ENCODE data around the gene BTBD9.
"Not testable (repeated sequence)": the region's sequence is repeated elsewhere in the genome, so short reads cannot be mapped to it uniquely, and the experiment has no call there.

Gene BTBD9

GRCh38 chr6:38435330-38435729 is 204.4 kb downstream of the BTBD9 start:
- no peak for DNase-seq (ENCODE audit: low read depth in 1 of 2, low spot score in 1 of 2)

DNA sequence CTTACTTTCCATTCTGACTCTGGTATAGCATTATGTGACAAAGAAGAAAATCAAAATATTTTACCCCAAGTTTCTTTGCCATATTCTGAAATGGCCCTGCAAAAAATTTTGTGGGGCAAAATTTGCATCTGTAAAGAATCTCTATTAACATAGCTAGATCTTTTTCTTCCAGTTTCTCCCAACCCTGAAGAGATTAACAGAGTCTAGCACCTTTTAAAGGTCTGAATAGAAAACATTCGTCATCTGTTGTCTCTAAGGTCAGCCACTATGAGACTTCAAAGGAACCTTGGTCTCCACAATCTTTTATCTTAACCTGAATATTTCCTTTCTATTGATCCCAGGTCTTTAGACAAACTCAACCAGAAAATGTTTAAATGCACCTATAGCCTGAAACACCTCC is 205.7 kb downstream of the BTBD9 start:
- DNase-seq (ENCODE audit: low read depth in 1 of 2, low spot score in 1 of 2) = no peak

- no peak for DNase-seq (ENCODE audit: low read depth in 1 of 2, low spot score in 1 of 2)
These were observed 207.2 kb downstream of the BTBD9 start for GRCh38 chr6:38432479-38432878.

- DNase-seq (ENCODE audit: low read depth in 1 of 2, low spot score in 1 of 2) = no peak
These were observed 207.7 kb downstream of the BTBD9 start for GRCh38 chr6:38432079-38432478.

DNA sequence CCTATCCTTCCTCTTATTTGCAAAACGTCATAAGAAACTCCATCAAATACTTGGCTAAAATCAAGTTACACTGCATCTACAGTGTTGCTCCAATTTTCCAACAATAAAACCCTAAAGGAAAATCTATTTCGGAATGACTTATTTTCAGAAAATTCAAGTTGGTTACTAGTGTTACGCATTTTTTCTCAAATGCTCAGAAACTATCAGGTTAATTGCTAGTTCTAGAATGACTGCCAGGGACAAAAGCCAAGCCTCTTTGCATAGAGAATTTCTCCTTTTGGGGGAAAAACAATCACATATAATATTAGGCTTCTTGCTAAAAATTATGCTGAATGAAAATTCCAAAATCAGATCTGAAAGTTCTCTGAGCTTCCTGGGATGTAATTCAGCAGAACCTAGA is 210.2 kb downstream of the BTBD9 start:
- DNase-seq (ENCODE audit: low read depth in 1 of 2, low spot score in 1 of 2) = no peak

GRCh38 chr6:38427492-38428210 is 212.1 kb downstream of the BTBD9 start:
- no peak for DNase-seq (ENCODE audit: low read depth in 1 of 2, low spot score in 1 of 2)

GRCh38 chr6:38425788-38426488 is 213.8 kb downstream of the BTBD9 start:
- DNase-seq (ENCODE audit: low read depth in 1 of 2, low spot score in 1 of 2) = not testable (repeated sequence)

GRCh38 chr6:38423746-38424145 is 216.0 kb downstream of the BTBD9 start:
- DNase-seq (ENCODE audit: low read depth in 1 of 2, low spot score in 1 of 2) = no peak

DNA sequence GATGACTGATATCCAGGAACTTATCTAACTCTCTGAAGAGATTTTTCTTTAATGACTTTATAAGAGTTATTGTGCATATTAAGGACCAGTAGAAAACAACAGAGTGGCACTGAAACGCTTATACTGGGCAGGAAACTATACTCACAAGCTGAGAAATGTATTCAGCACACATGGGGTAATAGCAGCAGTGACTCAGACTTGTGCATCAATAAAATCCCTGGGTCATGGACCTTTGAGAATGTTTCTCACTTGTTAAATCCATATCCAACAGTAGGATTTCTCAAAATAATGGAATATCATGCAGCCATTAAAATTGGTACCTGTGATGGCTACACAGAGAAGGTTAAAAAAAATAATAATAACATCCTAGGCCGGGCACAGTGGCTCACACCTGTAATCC is 219.5 kb downstream of the BTBD9 start:
- DNase-seq (ENCODE audit: low read depth in 1 of 2, low spot score in 1 of 2) = no peak

DNA sequence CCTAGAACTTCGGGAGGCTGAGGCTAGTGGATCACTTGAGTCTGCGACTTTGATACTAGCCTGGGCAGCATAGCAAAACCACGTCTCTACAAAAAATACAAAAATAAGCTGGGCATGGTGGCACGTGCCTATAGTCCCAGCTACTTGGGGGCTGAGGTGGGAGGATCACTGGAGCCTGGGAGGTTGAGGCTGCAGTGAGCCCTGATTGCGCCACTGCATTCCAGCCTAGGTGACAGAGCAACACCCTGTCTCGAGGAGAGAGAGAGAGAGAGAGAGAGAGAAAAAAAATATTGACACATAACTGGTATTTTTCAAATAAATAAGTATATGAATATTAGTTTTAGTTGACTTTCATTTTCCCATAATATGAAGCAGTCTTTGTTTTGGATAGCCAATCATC is 222.2 kb downstream of the BTBD9 start:
- DNase-seq (ENCODE audit: low read depth in 1 of 2, low spot score in 1 of 2) = no peak

GRCh38 chr6:38415231-38416005 is 224.3 kb downstream of the BTBD9 start:
- no peak for DNase-seq (ENCODE audit: low read depth in 1 of 2, low spot score in 1 of 2)

DNA sequence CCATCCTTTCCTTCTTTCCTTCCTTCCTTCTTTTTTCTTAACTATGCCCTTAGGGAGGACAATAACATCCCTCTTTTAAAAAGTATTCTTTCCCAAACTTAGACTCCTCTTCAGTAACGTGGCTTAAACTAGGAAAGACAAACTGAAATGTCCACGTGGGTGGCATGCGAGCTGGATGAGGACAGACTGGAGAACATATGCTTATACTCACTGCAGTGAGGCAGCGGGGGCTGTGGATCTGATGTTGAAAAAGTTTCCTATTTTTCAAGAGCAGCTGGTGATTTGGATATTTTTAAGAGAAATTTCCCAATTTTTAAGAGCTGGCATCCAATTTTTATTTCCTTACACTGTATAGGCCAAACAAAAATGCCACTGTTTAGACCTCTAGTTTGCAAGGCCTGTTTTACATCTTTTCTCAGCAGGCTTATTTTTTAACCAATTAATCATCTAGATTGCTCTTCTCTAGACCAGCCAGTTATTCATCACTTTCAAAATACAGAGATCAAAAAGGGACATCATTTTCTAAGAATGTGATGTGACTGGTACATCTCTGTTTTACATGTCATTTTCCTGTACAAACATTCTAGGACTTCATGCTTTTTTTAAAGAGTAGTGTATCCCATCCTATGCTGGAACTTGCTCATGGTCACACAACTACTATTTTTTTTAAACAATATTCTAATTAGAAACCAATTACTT is 226.5 kb downstream of the BTBD9 start:
- no peak for DNase-seq (ENCODE audit: low read depth in 1 of 2, low spot score in 1 of 2)

GRCh38 chr6:38407192-38407591 is 232.5 kb downstream of the BTBD9 start:
- no peak for DNase-seq (ENCODE audit: low read depth in 1 of 2, low spot score in 1 of 2)

GRCh38 chr6:38406096-38406495 is 233.6 kb downstream of the BTBD9 start:
- no peak for DNase-seq (ENCODE audit: low read depth in 1 of 2, low spot score in 1 of 2)

DNA sequence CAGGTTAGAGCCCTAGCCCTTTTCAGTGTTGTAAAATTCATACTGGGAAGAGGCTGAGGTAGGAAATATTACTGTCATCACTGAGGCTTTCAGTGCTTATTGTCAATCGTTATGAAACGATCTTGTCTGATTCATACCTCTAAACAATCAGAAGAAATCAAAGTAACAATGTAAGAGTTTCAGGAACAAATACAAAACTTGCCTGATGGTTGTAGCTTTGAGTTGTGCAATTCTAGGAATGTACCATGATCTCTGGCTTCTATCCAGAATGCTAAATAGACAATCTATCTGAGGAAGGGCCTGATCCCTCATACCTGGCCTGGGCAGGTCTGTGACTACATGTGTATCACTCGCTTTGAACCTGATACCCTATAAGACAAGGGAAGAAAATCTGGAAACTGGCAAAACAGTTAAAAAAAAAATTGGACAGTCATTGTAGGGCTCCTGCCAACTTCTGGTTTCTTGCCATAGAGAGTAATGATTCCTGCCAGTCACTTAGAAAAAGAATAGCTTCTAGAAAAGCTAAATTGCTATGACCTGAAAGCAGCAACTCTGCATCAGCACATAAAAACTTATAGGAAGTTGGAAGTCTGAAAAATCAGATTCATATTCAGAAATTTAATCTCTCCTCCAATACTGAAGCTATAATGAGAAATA is 234.7 kb downstream of the BTBD9 start:
- no peak for DNase-seq (ENCODE audit: low read depth in 1 of 2, low spot score in 1 of 2)

DNA sequence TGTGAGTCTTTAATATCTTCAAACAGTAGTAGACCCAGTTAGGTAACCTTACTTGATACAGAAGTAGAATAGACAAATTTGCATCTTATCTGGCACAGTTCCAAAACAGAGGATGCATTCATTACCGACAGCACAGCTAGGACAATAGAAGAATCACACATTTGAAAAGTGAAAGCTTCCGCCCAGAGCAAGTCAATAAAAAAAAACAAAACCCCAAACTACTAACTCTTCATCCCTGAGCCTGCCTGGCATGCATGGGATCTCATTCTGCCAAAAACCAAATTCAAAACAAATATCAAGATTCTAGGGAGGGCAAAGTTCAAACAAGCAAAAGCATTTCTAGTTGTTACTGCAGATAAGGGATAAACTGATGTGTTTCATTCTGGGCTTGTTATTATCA is 235.4 kb downstream of the BTBD9 start:
- no peak for DNase-seq (ENCODE audit: low read depth in 1 of 2, low spot score in 1 of 2)

DNA sequence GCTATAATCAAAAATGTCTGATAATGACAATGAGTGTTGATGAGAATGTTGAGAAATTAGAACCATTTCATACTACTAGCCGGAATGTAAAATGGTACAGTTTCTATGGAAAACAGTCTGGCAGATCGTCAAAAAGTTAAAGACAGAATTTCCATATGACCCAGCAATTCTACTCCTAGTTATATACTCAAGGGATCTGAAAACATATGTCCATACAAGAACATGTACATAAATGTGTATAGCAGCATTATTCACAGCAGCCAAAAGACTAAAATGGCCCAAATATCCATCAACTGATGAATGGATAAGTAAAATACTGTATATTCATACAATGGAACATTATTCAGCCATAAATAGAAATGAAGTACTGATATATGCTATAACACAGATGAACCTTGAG is 236.2 kb downstream of the BTBD9 start:
- DNase-seq (ENCODE audit: low read depth in 1 of 2, low spot score in 1 of 2) = no peak

- DNase-seq (ENCODE audit: low read depth in 1 of 2, low spot score in 1 of 2) = no peak
These were observed 239.0 kb downstream of the BTBD9 start for GRCh38 chr6:38400764-38401163.

DNA sequence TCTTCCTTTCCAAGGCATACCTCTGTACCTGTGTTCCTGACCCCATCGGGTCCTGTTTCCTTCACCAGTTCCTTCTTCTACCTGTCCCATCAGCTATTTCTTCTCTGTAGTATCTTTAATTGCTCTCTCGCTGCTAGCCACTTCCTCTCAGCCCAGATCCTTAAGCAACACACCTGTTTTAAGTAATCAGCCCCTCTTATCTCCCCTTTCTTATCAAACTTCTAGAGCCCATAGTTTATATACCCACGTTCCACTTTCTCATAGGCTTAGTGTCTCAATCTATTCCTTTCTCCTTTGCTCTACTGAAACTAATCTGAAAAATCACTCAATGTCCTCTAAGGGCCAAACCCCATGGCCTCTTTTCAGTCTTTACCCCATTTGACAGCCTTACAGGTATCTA is 239.6 kb downstream of the BTBD9 start:
- no peak for DNase-seq (ENCODE audit: low read depth in 1 of 2, low spot score in 1 of 2)

- DNase-seq (ENCODE audit: low read depth in 1 of 2, low spot score in 1 of 2) = no peak
These were observed 243.5 kb downstream of the BTBD9 start for GRCh38 chr6:38396209-38396608.

DNA sequence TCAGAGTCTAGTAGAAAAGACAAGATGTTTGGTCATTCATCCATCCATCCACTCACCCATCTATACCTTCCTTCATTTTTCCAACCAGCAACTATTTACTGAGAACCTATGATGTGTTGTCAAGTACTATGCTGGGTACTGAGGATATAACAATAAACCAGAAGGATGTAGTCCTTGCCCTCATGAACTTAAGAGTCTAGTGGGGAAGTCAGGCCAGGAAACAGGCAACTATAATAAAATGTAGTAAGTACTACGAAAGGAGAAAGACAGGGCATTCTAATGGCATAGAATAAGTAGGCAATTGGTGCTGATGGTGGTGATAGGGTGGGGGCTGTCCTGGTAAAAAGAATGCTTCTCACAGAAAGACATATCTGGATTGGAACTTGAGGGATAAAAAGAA is 245.7 kb downstream of the BTBD9 start:
- no peak for DNase-seq (ENCODE audit: low read depth in 1 of 2, low spot score in 1 of 2)

Measured in stimulated activated CD4-positive, alpha-beta T cell treated with anti-CD3 and anti-CD28 coated beads, Interleukin-15, amount 100 ng/mL, for 1 hour (primary cell).